HepG2 (cell line): Measurements from ENCODE around the gene LRRC32.

Experiments
- EHMT2 ChIP-seq: fragments of 200-600 bp; sonication (generic); IDR thresholded peaks from 2 replicates; pipeline ENCODE4 v1.7.0; 2017; ENCODE audit warnings: antibody characterized with exemption, low read depth, low read length, borderline replicate concordance
- HDAC1 ChIP-seq: sonication (generic); formaldehyde crosslinking; IDR thresholded peaks from 2 replicates; pipeline ENCODE4 v1.5.1; 2020; ENCODE audit warnings: mild to moderate bottlenecking, missing genetic modification reagents
- MBNL3 ChIP-seq: fragments of 250-450 bp; sonication (Bioruptor Pico); conservative IDR thresholded peaks from 2 replicates; pipeline ENCODE4 v1.8.0; 2022; ENCODE audit warnings: mild to moderate bottlenecking, inconsistent platforms
- POLR2A ChIP-seq, 2 experiments: IDR thresholded peaks; 2 replicates each; pipeline ENCODE4 v1.6.1; 2011; ENCODE audit warnings: low read depth in 2 of 2, low read length in 2 of 2, mild to moderate bottlenecking in 1 of 2, moderate library complexity in 1 of 2; ENCODE audit not compliant: insufficient read depth in 1 of 2
- SMC3 ChIP-seq: IDR thresholded peaks from 2 replicates; pipeline ENCODE4 v1.6.1; 2011; ENCODE audit warnings: low read length, improper control_type of control experiment
- ZFP41 ChIP-seq: sonication (generic); formaldehyde crosslinking; IDR thresholded peaks from 2 replicates; pipeline ENCODE4 v1.4.0; 2020; ENCODE audit warnings: mild to moderate bottlenecking, missing genetic modification reagents, borderline replicate concordance
- ZFX ChIP-seq: sonication (generic); formaldehyde crosslinking; IDR thresholded peaks from 2 replicates; pipeline ENCODE4 v1.4.0; 2020; ENCODE audit warnings: mild to moderate bottlenecking, low read depth, missing genetic modification reagents, moderate library complexity
- ZNF10 ChIP-seq: sonication (generic); formaldehyde crosslinking; IDR thresholded peaks from 2 replicates; pipeline ENCODE4 v1.4.0; 2020; ENCODE audit warnings: mild to moderate bottlenecking, low read depth, missing genetic modification reagents, borderline replicate concordance
- ZNF530 ChIP-seq: sonication (generic); formaldehyde crosslinking; IDR thresholded peaks from 2 replicates; pipeline ENCODE4 v1.5.0; 2020; ENCODE audit warnings: low read depth, mild to moderate bottlenecking, missing genetic modification reagents
- TF ChIP-seq, protein P1 (sequence below): sonication (generic); formaldehyde crosslinking; IDR thresholded peaks from 2 replicates; pipeline ENCODE4 v1.5.0; 2020; ENCODE audit warnings: mild to moderate bottlenecking, missing genetic modification reagents, moderate library complexity
- TF ChIP-seq, protein P2 (sequence below): sonication (generic); formaldehyde crosslinking; IDR thresholded peaks from 2 replicates; pipeline ENCODE4 v1.4.0; 2020; ENCODE audit warnings: mild to moderate bottlenecking, missing genetic modification reagents

DNA sequence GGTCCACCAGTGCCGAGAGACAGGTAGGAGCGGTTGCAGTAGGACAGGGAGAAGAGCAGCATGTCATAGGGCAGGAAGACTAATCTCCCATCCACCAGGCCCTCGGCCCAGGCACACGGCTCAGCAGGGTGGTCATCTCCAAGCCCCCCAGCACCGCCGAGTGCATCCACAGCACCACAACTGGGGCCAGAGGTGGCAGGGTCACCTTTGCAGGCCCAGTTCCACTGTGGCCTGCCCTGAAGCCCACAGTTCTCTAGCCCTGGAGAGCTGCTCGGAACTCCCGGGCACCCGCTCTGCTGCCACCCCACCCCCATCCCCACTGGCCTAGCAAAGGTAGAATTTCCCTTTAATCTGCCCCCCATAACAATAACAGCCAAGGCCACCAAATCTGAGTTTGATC lies 49.1 kb upstream of the LRRC32 start:
- no peak for TF ChIP-seq EHMT2
- no peak for TF ChIP-seq ZNF530
- TF ChIP-seq ZFX (CRISPR knock-in tag) = no peak
- TF ChIP-seq POLR2A (IDR thresholded peaks at IDR 0.05; ENCODE audit: insufficient read depth in 1 of 2, low read depth in 2 of 2, low read length in 2 of 2) = no peak
- TF ChIP-seq MBNL3 = no peak
- TF ChIP-seq, protein P1, sequence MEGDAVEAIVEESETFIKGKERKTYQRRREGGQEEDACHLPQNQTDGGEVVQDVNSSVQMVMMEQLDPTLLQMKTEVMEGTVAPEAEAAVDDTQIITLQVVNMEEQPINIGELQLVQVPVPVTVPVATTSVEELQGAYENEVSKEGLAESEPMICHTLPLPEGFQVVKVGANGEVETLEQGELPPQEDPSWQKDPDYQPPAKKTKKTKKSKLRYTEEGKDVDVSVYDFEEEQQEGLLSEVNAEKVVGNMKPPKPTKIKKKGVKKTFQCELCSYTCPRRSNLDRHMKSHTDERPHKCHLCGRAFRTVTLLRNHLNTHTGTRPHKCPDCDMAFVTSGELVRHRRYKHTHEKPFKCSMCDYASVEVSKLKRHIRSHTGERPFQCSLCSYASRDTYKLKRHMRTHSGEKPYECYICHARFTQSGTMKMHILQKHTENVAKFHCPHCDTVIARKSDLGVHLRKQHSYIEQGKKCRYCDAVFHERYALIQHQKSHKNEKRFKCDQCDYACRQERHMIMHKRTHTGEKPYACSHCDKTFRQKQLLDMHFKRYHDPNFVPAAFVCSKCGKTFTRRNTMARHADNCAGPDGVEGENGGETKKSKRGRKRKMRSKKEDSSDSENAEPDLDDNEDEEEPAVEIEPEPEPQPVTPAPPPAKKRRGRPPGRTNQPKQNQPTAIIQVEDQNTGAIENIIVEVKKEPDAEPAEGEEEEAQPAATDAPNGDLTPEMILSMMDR (CRISPR knock-in tag) = no peak
- no peak for TF ChIP-seq ZNF10 (CRISPR knock-in tag)
- no peak for TF ChIP-seq ZFP41 (CRISPR knock-in tag)
- TF ChIP-seq, protein P2, sequence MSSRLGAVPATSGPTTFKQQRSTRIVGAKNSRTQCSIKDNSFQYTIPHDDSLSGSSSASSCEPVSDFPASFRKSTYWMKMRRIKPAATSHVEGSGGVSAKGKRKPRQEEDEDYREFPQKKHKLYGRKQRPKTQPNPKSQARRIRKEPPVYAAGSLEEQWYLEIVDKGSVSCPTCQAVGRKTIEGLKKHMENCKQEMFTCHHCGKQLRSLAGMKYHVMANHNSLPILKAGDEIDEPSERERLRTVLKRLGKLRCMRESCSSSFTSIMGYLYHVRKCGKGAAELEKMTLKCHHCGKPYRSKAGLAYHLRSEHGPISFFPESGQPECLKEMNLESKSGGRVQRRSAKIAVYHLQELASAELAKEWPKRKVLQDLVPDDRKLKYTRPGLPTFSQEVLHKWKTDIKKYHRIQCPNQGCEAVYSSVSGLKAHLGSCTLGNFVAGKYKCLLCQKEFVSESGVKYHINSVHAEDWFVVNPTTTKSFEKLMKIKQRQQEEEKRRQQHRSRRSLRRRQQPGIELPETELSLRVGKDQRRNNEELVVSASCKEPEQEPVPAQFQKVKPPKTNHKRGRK = no peak
- no peak for TF ChIP-seq HDAC1 (CRISPR knock-in tag)
- no peak for TF ChIP-seq SMC3
